Right kidney (tissue), 1 donor: Measurements from ENCODE around the gene CCDC85C.
A peak's percentile ranks its signal among the peaks of the same experiment; 100 is the strongest.

ENCODE experiments used
- DNase-seq: peaks from one replicate; pipeline ENCODE4 v3.0.0-alpha.2; 2016

The CCDC85C gene

DNA sequence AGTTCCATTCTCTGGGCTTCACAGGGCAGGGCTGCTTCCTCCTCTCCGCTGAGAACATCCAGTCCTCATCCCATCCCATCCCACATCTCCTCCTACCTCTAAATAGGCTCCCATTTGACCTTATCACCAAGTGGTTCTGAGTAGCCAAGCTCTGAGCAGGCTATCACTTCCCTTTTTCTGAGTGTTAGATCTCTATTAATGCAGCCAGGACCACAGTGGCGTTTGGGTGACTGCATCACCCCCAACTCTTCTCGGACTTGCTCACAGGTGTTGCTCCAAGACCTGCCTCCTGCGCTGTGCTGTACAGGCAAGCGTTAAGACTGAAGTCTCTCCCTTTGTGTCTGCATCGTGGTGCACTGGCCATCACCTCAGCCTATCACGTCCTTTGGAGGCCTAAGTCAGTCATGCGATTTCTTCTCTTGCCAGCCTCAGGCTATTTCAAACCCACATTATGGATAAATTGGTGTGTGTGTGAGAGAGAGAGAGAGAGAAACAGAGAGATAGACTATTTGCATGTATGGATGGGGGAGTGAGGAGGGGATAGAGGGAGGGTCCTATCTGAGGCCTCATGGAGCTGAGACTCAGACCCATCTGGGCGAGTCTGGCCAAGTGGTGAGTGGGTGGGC lies 28.5 kb upstream of the CCDC85C start:
- no peak for DNase-seq

DNA sequence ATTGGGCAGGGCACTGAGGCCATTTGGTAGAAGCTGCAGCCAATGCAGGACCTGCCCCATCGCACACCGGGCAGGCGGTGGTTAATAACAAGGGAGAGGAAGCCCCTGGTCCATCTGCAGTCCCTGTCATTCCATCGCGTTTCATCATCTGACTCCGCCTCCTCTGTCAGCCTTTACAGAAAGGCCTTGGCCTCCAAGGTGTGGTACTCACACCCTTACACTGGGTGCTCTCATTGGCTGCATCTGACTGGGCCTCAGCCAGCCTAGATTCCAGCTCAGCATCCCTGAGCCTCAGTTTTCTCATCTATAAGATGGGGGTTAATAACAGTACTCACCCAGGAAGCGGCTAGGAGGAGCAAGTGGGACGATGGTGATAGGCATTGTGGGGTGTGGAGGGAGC lies 26.2 kb upstream of the CCDC85C start:
- no peak for DNase-seq

DNA sequence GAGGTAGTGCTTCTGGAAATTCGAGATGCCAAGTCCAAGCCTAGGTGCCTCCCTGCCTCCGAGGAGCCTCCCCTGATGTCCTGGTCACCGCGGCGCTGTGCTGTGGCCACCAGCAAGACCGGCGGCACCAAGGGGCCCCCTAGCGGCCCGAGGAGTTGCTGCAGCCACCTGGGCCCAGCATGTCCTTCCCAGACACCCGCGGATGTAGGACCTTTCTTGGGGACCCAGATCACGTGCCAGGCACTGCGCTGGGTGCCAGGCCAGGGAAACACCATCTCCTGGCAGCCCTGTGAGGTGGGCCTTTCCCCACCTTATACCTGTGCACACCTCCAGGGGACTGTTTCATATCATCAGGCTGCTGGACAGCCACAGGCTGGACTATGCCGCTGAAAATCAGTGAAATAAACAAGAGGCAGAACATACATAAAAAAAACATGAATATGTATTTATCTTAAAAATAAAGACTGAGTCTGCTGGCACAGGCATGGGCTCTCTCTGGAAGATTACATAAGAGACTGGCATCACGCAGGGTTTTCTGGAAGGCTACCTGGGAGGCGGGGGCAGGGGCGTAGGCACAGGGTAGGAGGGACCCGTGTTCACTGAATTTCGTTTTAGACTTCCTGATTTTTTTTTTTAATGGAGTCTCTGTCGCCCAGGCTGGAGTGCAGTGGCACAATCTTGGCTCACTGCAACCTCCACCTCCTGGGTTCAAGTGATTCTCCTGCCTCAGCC lies 25.0 kb upstream of the CCDC85C start:
- DNase-seq: peak; percentile 74

DNA sequence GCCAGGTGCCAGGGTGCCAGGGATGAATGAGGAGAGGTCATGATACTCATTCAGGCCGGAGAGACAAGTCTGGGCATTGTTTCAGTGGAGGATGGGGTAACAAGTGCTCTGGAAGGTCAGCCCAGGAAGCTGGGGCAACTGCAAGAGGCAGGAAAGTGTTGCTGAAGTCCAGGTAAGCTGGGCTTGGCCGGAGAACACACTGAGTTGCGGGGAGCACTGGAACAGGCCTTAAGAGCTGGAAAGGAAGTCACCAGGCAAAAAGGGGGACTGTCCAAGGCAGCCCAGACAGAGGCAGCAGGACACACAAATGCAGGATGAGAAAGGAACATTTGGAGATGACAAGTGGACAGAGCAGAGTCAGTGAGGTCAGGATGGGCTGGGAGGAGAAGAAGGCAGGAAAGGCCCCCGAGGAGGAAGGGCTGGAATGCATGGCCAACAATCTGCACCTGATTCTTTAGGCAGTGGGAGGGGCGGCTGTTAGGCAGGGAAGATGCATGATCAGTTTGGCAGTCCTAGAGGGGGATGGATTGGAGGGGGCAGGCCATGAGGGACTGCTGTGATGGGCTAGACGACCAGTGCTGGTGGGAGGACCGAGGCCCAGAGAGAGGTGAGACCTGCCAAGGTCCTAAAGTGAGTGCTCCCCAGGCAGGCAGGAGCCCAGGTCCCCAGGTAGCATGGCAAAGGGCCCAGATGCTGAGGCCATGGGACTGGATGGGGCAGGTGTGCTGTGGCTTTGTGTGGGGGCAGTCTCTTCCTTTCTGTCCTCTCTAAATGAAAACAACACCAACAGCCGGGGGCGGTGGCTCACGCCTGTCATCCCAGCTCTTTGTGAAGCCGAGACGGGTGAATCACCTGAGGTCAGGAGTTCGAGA lies 23.7 kb upstream of the CCDC85C start:
- DNase-seq: no peak

DNA sequence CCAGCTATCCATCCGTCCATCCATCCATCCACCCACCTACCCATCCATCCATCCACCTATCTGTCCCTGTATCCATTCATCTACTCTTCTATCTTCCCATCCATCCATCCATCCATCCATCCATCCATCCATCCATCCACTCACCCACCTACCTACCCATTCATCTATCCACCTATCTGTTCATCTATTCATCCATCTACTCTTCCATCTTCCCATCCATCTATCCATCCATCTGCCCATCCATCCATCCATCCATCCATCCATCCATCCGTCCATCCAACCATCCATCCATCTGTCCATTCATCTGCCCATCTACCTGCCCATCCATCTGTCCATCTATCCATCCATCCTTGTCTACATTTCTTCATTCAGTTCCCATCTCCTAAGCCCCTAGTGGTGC lies 23.1 kb upstream of the CCDC85C start:
- DNase-seq: no peak

DNA sequence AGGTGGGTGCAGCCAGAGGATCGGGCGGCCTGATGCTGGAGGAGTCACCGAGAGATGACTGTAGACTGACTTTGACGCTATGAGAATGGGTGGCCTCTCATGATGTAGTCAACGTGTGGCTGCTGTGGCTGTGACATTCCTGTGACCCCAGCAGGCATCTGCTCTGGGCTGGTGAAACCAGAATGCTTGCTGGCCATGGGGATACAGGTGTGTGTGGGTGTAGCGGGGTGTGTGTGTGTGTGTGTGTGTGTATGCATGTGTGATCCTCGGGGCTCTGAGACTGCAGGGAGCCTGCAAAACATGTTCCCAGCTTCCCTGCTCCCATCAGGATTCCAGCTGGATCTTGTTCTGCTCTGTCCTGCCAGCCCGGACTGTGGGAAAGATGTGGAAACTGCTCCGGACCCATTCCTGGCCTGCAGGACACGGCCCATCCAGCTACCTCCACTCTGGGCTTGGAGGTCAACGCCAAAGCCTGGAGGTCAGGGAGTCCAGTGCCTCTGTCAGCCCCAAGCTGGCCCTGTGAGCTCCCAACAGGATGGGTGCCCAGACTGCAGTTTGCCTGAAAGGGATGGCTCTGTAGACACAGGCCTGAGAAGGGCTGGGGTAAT lies 22.1 kb upstream of the CCDC85C start:
- DNase-seq: no peak

DNA sequence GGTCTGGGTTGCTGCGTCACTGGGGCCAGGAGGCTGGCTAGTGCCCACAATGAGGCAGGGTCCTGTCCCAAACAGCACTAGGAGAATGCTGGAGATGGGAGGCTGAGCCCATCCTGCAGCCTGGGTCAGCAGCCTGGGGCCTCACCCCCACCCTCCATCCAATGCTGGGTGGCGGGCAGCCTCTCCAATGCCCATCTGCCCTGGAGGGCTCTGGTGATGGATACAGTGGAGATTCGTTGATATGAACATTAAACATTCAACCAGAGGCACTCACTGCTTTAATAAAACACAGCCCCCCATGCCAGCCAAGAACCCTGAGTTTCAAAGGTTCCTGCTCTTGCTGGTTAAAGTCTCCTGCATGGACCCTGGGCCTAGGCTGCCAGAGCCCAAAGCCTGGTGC lies 21.5 kb upstream of the CCDC85C start:
- no peak for DNase-seq

DNA sequence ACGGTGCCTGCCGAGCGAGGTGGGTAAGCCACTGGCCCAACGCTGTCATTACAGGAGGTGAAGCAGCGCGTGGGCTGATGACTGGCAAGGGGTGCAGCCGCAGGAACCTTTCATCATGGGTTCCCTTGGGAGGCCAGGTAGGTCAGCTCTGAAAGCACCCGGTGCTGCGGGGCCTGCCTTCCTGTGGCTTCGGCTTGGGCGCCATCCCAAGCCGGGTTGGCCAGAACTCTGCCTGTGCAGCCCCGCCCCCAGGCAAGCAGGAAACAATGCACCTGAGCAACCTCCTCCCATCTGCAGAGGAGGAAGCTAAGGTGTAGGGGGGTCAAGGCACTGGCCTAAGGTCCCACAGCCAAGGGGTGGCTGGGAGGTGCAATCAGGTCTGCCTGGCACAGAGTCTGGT lies 21.0 kb upstream of the CCDC85C start:
- no peak for DNase-seq

DNA sequence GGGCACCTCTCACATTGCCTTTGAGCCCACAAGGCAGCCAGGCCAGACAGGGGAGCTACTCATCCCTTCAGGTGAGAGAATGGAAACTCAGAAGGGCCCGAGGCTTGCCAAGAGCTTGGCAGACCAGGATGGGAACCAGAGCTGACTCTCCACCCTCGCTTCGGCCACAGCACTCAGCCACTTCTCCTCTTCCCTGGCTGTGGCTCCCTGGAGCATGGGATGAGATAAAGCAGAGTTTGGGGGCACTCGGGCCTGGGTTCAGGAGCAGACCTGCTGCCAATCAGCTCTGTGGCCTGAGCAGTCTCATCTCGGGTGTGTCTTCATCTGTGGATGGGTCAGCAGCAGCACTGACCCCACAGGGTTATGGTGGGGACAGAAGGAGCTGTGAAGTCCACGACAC lies 20.0 kb upstream of the CCDC85C start:
- no peak for DNase-seq

DNA sequence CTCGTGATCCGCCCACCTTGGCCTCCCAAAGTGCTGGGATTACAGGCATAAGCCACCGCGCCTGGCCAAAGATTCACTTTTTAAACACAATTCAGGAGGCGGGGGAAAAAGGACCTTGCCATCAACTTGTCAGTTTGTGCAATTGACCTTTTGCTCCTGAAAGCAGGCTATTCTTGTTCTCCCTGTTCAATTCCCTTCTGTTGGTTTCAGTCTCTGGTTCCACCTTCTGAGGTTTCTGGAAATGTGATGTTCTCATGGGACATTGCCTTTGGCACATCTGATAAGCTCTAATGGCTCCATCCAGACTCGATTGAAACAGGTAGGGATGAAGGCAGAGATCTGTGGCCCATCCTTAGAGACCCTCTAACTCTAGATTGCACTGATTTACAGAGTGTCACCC lies 17.9 kb upstream of the CCDC85C start:
- DNase-seq: no peak

DNA sequence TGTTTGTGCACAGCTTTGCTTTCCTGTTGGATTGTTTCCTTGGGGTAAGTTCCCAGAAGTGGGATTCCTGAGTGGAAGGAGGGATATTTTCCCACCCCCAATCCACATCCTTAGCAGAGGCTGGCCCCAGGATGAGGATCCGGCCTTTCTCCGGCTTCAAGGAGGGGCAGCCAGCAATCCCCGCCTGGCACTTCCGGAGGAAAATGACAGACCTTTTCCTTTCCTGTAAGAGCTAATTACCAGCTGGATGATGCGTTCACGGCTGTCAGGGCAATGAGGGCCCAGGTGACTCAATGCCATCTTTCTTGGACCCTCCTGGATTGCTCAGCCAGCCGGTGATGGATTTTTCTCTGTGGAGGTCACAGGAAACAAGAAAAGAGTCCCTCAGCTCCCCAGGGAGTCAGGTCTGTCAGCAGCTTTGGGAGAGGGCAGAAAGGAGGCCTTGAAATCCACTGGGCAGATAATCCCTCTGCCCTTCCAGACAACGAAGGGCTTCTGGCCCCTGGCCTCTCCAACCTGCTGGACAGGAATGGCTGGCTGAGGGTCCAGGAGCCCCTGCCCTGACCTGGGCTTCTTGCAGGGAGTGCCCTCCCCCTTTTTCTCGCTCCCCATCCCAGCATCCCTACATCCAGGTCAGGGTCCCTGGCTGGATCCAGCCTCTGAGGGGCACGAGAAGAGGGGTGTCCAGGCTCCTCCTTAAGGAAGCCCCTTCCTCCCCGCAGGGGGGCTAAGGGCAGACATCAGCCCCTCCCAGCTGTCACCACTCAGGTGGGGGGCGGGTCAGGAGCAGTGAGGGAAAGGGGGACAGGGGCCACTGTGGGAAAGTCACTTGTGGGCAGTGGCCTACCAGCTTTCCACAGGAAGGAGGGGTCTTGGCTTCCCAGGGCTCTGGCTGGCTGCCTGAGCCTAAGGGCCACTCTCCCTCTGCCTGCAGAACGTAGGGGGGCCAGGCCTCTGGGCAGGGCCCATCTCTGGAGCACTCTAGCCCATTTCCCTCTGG lies 16.1 kb upstream of the CCDC85C start:
- DNase-seq: no peak

DNA sequence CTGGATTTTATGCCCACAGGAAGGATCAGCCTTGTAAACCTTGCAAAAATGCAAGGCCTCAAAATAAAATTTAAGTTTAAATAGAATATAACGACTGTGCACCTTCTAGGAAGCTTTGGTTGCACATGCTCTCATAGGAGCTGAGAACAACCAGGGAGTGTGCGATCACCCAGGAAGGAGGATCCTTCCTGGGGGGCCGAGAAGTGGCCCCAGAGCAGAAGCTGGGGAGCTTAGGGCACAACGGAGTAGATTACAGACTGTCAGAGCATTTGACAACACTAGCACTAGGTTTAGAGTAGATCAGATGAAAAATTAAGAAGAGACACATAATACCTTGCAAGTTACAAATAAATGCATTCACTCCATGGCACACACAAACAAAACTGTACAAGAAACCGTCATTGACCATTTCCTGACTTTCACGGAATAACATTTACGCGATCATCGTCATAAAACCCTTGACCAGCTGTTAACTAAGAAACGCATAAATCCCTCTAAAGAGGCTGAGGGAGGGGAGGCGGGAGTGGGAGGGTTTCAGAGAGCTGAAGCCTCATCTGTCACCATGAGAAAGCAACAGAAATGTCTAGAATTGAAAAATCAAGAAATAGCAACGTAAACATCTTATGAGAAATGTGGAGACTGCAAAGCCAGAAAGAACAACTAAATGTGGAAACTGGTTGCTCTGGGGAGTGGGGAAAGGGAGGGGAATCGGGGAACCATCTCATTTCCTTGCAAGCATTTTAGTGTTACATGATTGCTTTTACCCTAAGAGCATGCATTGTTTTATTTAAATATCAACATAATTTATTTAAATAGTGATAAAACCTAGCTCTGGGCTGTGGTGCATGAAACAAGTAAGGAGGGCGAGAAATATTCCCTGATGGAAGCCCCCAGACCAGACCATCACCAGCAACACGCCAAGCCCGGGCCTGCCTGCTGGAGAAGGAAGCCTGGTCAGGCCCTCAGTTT lies 13.1 kb upstream of the CCDC85C start:
- no peak for DNase-seq

DNA sequence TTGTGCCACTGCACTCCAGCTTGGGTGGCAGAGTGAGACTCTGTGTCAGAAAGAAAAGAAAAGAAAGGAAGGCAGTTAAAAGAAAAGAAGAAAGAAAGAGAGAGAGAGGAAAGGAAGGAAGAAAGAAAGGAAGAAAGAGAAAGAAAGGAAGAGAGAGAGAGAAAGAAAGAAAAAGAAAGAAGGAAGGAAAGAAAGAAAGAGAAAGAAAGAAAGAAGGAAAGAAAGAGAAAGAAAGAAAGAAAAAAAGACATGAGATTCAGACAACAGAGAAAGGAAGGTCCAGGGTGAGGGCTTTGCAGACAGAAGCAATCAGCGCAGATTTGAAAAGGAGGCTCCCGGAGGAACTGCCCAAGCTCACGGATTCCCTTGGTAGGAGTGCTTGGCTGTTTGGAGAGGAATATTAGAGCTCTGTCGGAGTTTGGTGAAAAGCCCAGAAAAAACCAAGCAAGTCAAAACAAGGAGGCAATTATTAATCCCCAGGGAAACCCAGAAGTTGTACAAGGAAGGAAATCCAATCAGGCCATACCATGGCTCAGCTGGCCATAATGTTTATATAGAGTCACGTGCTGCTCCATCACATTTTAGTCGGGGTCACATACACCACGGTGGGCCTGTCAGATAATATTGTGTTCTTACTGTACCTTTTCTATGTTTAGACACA lies 11.6 kb upstream of the CCDC85C start:
- no peak for DNase-seq

DNA sequence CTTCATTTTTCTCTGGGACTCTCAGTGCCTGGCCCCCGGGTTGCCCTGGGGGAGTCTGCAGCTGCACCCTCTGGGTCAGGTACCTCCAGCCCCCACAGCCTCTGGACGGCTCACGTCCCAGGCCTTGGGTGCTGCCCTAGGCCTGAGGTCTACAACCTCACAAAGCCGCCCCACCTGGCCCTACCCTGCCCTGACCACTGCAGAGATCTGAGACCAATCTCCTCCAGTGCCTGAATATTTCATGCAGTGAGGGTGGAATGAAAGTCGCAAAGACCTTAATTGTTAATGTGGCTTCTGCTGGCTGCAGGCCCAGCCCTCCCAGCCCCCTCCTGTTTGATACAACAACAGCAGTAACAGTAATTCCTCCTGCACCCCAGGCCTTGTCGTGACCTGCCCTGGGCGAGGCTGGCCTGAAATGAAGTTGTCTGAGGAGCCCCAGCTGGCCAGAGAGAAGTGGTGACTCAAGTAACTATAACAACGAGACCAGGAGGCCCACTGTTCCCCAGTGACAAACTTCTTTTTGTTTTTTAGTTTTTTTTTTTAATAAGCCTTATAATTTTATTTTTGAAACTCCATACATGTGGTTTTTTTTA lies 8.8 kb upstream of the CCDC85C start:
- no peak for DNase-seq

DNA sequence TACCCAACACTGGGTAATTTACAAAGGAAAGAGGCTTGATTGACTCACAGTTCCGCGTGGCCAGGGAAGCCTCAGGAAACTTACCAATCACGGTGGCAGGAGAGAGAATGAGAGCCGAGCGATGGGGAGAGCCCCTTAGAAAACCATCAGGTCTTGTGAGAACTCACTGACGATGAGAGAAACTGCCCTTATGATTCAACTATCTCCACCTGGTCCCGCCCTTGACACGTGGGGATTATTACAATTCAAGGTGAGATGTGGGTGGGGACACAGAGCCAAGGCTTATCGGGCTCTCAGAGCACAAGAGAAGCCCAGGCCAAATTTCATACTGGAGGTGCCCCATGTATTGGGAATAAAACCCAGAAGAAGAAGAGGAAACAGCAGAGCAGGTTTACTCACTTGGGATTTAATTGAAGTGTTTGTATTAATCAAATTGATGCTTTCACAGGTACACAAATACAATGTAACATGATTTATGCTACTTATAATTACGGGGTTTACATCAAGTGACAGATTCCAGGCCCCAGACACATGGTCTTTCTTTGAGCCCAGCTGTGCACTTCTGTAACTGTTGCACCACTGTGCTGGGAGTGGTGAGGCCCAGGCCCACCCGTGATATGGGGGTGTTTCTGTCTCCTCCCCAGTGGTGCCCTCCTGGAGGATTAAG lies 8.2 kb upstream of the CCDC85C start:
- DNase-seq: no peak

DNA sequence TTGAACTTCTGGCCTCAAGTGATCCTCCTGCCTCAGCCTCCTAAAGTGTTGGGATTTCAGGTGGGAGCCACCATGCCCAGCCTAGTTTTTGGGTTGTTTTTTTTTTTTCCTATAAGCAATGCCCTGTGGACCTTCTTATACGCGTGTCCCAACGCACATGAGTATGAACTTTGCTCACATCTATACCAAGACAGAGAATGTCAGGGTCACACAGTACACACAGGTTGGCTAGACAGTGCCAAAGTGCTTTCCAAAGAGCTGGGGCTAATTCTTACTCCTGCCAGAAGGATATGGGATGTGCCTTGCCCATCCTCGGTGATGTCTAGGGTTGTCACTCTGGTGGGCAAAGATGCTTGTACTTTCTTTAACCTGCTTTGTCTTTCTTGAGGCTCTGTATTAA lies 7.6 kb upstream of the CCDC85C start:
- no peak for DNase-seq

DNA sequence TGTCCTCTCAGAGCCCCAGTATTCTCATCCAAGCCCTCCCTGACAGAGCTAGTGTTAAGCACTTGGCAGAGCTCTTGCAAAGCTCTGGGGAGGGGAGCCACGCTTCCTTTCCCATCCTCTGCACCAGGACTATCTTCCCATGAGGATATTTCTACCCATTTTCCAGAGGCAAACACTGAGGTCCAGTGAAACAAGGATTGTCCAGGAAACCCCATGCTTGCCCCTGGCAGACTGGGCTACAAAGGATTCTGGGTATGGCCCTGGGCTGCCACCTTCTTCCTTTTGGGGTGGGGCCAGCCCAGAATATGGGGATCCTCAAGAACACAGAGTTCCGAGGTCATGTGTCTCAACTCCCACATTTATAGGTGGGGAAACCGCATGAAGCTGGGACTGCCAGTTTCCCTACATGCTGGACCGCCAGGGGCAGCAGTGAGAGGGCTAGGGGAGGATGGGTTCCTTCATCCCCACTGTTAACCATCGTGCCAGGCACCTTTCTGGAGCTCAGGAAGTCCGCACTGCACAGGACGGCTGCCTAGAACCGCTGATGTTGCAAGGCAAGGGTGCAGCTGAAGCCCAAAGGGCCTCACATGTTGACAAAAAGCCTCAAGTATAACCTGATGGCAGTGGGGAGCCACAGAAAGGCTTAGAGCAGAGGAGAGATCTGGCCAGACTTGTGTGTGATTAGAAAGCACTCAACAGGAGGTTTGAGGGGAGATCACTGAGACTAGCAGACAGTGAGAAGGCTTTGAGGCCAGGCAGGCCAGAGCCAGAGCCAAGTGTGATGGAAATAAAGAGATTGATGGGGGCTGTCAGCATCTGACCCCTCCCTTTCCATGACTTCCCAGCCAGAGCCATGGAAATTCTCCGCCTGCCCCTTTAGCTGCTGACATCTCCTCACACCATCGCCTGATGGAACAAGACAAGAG lies 5.5 kb upstream of the CCDC85C start:
- no peak for DNase-seq

DNA sequence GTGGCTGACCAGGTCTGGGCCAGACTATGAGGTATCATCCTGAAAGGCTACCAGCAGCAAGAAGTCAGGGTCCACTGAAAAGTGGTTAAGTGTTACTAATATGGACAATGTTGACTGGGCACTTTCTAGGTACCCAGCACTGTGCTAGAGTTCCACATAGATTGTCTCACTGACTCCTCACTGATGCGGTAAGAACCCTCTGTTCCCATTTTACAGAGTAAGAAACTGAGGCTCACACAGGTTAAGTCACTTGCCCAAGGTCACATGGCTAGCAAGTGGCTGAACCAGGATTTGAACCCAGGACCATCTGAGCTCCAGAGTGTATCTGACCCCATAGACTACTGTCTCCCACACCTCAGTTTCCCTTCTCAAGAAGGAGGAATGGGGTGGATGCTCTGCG lies 4.6 kb upstream of the CCDC85C start:
- no peak for DNase-seq
